GM08714 (cell line): Measurements from ENCODE around the gene UBE2Q2.
A peak's percentile ranks its signal among the peaks of the same experiment; 100 is the strongest.
"Not testable (repeated sequence)": the region's sequence is repeated elsewhere in the genome, so short reads cannot be mapped to it uniquely, and the experiment has no call there.

ENCODE experiments used
- H3K4me3 ChIP-seq: fragments of 200-500 bp; sonication (Bioruptor generic); 2 replicates; pipeline ENCODE4 v1.5.1; 2014; ENCODE audit warnings: mild to moderate bottlenecking, low read length, inconsistent platforms
- ZNF274 ChIP-seq: IDR thresholded peaks from 2 replicates; pipeline ENCODE4 v1.6.1; 2012; ENCODE audit warnings: mild to moderate bottlenecking, low read depth, low read length

Gene UBE2Q2

DNA sequence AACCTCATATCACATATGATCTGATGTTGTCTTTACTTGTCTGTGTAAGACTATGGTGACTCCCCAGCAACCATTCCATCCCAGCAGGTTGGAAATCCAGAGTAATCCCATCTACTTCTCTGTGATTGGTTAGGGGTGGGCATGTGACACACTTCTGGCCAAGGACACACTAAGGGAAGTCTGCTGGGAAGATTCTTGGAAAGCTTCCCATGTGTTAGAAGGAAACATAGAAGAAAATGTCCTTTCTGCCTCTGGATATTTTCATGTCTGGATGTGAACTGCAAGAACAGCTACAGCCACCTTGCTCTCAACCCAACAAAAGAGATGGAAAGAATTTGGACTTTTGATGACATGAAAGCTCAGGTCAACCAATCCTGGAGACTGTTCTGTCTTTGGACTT, 2.6 kb upstream of the UBE2Q2 start:
- no peak overlapping the region for H3K4me3 ChIP-seq
- no peak for TF ChIP-seq ZNF274

DNA sequence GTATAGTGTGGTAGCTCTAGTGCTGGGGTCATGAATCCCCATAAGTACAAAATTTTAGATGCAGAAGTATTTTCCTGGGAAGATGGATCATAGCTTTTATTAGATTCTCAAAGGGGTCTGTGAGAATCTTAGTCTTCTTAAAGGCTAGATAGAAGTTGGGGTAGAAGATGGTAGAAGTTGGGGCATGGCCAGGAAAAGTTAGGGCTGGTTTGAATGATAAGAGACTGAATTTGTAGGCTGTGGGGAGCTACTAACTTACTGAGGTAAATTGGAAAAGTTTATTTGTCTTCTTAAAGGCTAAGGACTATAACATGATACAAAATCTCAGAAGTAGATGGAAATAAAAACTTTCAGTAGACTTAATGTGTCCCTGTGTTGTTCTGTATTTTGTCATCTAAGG, 1.6 kb upstream of the UBE2Q2 start:
- TF ChIP-seq ZNF274: no peak
- H3K4me3 ChIP-seq: no peak overlapping the region

DNA sequence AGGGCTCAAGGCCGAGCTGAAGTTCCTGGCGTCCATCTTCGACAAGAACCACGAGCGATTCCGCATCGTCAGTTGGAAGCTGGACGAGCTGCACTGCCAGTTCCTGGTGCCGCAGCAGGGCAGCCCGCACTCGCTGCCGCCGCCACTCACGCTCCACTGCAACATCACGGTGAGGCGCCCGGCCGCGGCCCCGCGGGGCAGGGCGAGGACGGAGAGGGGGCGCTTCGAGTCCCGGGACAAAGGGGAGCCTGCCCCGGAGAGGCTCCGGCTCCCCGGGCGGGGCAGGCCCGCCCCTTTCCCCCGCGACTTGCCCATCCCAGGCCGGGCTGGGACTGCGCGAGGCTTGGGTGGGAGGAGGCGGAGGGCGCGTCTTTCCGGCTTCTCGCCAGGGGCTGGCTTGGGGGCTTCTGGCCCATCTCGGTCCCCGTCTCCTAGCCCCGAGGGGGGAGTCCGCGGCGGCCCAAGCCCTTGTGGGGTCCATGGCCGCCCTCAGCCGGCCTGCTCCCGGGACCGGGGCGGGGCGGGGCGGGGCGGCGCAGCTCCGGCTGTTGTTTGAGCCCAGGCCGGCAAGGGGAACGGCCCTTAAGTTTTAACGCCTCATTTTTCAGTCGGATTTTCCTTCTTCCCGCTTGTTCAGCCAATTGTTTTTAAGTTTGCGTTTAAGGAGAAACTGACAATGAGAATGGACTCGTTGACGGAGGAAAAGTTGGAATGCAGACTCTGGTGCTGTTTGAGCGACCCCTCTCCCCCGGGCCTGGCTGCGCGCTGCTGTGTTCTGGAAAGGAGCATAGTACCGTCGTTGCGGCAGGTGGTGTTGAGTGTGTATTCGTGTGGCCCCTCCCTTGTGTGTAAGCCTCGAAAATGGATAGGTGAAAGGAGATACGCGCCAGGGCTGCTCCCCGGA, 683 bp downstream of the UBE2Q2 start:
- no peak for TF ChIP-seq ZNF274
- H3K4me3 ChIP-seq: peak overlapping the region; percentile 84

DNA sequence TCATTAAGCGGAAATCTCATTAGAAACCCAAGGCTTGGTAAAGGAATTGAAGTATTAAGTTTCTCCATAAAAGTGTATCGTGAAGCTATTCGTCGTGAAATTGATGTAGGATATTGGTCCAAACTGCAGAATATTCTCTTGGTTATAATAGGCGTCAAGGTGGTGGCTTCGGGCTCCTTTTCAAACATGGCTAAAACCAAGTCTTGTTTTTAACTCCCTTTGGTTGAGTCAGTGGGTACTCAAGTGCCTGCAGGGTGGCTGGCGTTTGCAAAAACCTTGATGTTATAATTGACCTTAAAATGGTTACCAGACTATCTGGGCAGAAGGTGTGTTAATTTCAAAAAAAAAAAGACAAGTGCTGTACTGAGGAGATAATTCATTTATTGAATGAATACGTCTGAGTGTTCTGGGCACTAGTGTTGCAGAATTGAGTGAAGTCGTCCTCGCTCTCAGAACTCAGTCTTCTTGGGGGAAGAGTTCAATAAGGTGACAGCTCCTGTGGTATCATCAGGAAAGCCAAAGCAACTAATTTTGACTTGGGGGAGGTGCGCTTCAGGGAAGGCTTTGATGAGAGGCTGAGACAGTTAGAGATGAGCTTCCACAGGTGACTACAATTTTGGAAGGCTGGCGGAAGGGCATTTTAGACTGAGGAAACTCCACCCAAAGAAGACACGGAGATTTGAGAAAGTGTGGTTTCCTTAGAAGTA, 1.5 kb downstream of the UBE2Q2 start:
- peak overlapping the region; percentile 84 for H3K4me3 ChIP-seq
- TF ChIP-seq ZNF274: no peak

DNA sequence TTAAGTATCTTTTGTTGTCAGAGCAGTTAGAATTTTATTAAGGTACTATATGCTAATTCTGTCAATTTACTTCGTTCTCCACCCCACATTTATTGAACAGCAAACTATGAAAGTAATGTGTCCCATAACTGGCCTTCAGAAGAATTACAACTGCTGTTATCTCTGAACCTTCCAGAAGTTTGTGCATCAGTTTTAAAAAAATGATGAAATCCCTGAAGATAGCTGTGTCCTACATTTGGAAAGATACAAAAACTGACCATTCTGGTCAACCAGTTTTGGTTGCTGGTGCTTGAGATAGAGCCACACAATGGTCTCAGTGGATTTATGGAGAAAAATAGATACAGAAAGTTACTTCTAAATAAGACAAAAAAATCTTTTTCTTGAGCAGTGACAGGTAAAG, 5.9 kb downstream of the UBE2Q2 start:
- H3K4me3 ChIP-seq: no peak overlapping the region
- no peak for TF ChIP-seq ZNF274

DNA sequence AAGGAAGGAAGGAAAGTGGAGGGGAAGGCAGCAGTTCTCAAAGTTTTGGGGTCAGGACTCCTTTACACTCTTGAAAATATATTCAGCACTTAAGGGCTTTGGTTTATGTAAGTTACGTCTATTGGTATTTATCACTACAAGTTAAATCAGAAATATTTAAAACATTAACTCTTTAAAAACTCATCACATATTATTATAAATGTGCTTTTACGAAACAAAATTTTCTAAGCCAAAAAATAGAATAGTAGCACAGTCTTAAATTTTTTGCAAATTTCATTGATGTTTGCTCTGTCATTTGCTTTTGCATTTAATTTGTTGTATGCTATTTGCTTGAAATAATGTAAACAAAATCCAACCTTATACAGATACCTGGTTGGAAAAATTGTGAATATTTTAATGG, 7.5 kb downstream of the UBE2Q2 start:
- TF ChIP-seq ZNF274: no peak
- no peak overlapping the region for H3K4me3 ChIP-seq

DNA sequence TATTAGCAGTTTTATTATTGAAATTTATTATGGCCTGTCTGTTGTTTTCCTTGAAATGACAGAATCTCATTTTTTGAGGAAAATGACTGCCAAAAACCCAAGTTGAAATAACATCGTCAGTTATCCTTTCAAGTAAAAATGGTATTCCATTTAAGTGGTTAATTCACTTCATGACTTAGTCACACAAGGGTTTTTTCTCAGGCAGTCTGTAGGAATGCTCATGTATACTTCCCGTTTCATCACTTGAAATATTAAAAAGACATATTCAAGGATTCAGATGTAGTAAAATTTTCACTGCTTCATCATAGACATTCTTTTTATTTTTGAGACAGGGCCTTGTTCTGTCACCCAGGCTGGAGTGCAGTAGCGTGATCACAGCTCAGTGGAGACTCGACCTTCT, 8.3 kb downstream of the UBE2Q2 start:
- H3K4me3 ChIP-seq: not testable (repeated sequence)

DNA sequence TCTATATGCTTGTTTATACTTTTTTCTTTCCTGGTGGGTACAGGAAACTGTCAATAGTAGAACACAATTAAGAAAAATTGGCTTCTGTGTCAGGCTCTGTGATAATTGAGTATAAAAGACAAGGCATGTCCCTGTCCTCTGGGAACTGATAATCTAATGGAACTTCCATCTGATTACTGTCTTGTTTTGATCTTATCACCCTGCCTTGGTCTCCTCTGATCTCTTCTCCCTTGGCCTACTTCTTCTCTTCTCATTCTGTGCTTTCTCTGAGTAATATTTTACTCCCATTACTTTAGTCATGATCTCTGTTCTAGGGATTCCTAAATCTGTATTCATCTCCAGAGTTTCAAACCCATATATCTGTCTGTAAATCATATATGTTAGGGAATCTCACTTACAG, 14.6 kb downstream of the UBE2Q2 start:
- TF ChIP-seq ZNF274: no peak
- H3K4me3 ChIP-seq: no peak overlapping the region

DNA sequence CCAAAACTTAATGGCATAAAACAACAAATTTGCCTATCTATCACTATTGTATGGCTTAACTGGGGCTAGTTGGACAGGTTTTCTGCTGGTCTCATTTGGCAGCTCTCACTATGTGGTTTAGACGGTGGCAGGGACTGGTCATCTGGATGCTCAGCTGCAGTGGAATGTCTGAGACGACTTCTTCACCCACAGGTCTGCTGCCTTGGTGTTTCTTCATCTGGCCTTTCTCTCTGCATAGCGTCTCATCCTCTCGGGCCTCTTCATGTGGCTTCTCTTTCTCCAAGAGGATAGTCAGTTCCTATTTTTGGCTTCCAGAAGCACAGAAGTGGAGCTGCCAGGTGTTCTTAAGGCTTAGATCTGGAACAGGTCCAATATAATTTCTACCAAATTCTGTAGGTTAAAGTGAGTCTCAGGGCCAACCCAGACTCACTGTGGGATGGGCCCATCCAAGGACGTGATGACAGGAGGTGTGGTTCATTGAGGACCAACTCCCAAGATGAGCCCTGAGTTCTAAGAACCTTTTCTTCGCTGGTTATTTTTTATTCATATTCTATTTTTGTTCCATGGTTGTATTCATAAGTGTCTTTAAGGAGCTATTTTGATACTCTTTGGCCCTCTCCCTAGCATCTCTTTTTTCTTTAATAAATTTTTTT, 18.6 kb downstream of the UBE2Q2 start:
- TF ChIP-seq ZNF274: no peak

DNA sequence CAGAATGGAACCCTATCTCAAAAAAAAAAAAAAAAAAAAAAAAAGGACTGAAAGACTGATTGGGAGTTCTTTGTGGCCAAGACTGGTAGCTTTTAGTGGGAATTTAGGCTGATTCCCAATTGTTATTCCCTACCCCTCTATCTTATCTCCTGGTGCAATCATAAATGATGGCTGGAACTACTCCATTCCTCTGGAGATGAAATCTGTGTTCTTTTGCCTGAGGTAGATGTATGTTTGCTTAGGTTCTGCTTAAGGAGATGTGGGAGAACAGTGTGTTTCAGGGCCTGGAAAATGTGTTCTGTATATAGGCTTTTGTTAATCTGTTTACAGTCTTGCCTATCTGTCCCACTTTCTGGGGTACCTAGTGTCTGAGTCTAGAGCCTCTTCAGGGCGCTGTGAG, 19.5 kb downstream of the UBE2Q2 start:
- no peak for TF ChIP-seq ZNF274
- H3K4me3 ChIP-seq: no peak overlapping the region

More for the DNA sequence above, 18.6 kb downstream of the UBE2Q2 start:
- no peak overlapping the region for H3K4me3 ChIP-seq

DNA sequence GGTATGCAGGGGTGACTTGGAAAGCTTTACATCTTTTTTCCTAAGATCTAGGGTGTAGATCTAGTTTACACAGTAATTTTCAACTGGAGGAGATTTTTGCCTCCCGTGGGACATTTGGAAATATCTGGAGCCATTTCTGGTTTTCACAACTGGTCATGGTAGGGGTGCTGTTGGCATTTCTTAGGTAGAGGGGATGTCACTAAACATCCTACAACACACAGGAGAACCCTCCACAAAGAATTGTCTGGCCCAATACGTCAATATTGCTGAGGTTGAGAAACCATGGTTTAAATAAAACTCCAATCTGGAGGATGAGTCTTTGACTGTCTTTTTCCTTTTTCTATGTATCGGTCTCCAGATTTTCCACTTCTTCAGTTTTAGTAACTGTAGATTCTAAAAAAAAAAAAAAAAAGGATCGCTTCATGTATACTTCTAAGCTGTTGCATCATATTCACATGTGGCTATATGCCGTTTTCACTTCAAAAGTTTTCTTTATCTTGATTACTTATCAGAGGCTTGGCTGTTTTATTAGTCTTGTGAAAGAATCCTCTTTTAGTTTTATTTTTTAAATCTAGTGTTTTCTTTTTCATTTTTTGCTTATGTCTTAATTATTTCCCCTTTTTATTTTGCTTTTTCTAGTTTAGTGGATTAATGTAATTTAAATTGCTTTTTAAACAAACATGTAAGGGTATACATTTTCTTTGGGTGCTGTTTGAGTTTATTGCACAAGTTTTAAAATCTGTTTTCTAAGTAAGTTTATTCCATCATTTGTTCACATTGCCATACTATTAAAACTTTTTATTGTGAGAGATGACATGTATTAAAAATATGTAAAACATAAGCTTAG, 21.2 kb downstream of the UBE2Q2 start:
- H3K4me3 ChIP-seq: no peak overlapping the region
- TF ChIP-seq ZNF274: no peak

DNA sequence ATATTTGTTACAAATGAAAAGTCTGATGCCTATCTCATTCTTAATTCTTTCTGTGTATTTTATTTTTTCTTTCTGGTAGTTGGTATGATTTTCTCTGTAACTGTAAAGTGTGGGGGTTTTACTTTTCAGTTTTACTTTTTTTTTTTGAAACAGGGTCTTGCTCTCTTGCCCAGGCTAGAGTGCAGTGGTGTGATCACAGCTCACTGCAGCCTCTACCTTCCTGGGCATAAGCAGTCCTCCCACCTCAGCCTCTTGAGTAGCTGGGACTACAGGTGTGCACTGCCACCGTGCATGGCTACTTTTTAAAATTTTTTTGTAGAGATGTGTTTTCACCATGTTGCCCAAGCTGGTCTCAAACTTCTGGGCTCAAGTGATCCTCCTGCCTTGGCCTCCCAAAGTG, 22.8 kb downstream of the UBE2Q2 start:
- not testable (repeated sequence) for H3K4me3 ChIP-seq

DNA sequence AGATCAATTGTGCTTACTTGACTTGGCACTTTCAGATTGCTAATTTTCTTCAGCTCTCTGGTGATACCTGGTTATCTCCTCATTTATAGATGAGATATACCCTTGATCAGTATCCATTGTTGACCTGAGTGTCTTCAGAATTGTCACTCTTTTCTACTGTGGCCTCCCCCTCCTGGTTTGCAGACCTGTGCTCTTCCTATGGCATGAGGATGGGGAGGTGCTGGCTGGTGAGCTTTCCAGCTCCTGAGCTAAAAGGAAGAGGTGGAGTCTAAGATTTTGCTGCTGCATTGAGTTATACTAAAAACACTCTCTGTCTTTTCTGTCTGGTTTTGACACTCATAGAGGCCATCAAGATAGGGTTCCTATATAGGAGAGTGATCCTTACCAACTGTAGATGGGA, 23.7 kb downstream of the UBE2Q2 start:
- no peak overlapping the region for H3K4me3 ChIP-seq
- no peak for TF ChIP-seq ZNF274

DNA sequence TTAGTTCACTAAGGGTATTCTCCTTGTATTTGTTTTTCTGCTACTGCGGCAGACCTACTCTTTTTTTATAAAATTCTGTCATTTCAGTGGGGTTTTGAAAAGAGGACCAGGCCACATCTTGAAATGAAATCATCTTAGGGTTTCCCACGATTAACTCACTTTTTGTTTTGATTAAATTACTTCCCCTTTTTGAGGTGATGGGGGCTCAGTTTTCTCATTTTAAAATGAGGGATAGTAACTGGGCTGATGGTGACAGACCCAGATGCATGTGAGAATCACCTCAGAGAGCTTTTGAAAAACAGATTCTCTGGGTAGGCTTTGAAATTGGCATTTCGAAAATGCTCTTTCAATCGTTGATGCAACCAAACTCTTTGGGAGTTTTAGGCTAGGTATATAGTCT, 24.2 kb downstream of the UBE2Q2 start:
- TF ChIP-seq ZNF274: no peak
- no peak overlapping the region for H3K4me3 ChIP-seq
